HepG2 (cell line): ENCODE results near the gene ARHGEF11. TPM values are rescaled to one million over a fixed set of nuclear protein-coding genes. Genes with fewer than 3 reads are reported as not detected.

Experiments used
- ATAC-seq: fragments of 200-7000 bp; cut with Tn5 transposase; 3 replicates; pipeline ENCODE4 v1.9.1; 2020; ENCODE audit warnings: mild to moderate bottlenecking, moderate library complexity
- BruUV-seq: library from RNA; stranded (reverse); fragments of 400-500 nt; replicated peaks from 2 replicates; lab custom pipeline; 2021; lab: Mats Ljungman, UMichigan
- CTCF ChIA-PET: fragments of 300-600 bp; formaldehyde crosslinking; extraction: SDS; loops from one replicate; lab custom pipeline; 2021; ENCODE audit warnings: low total read pairs, inconsistent platforms, low intra/inter-chr PET ratio; lab: Yijun Ruan, JAX
- POLR2A ChIA-PET: fragments of 350-600 bp; sonication (Branson Sonifier 250); formaldehyde crosslinking; loops from one replicate; lab custom pipeline; 2020; ENCODE audit warnings: antibody characterized with exemption, inconsistent platforms; lab: Yijun Ruan, JAX
- DNase-seq: peaks from one replicate; pipeline ENCODE4 v3.0.0-alpha.2; 2015; ENCODE audit warnings: low spot score
- FAIRE-seq: peaks from 3 replicates; lab custom pipeline; 2011; peaks lifted over from hg19 to GRCh38; lab: Jason Lieb, UNC
- H2AFZ ChIP-seq: one replicate; pipeline ENCODE4 v1.6.1; 2011; ENCODE audit warnings: low read length, inconsistent platforms
- H3K27ac ChIP-seq: fragments of 300-600 bp; 3 replicates; pipeline ENCODE4 v1.8.0; 2011; ENCODE audit warnings: mixed run types, mild to moderate bottlenecking, mixed read lengths, low read length, inconsistent platforms; ENCODE audit not compliant: insufficient read depth; ENCODE audit errors: extremely low read length
- H3K27me3 ChIP-seq, 2 experiments: fragments of 200-600 bp in 1 of 2; 2 replicates in 1 of 2; 3 replicates in 1 of 2; pipeline versions ENCODE4 v1.6.0 to v1.8.0; 2011; ENCODE audit warnings: low read length in 2 of 2, mild to moderate bottlenecking in 2 of 2, moderate library complexity in 2 of 2, inconsistent platforms in 1 of 2; ENCODE audit not compliant: insufficient read depth in 2 of 2, control insufficient read depth in 1 of 2
- H3K36me3 ChIP-seq, 2 experiments: fragments of 200-600 bp in 1 of 2; replicated peaks in 1 of 2; 2 replicates in 1 of 2; 3 replicates in 1 of 2; pipeline versions ENCODE4 v1.5.1 to v1.8.0; 2011; ENCODE audit warnings: low read length in 2 of 2, inconsistent platforms in 1 of 2; ENCODE audit not compliant: insufficient read depth in 2 of 2, control insufficient read depth in 1 of 2
- H3K4me1 ChIP-seq: 2 replicates; pipeline ENCODE4 v1.5.1; 2012; ENCODE audit warnings: low read length, inconsistent platforms; ENCODE audit not compliant: insufficient read depth
- H3K4me2 ChIP-seq: 2 replicates; pipeline ENCODE4 v1.6.0; 2011; ENCODE audit warnings: low read depth, low read length, inconsistent platforms
- H3K4me3 ChIP-seq, 3 experiments: fragments of 200-600 bp in 1 of 3; sonication (generic), shearing (Covaris generic) in 1 of 3; replicated peaks in 1 of 3; 2 replicates each; pipeline ENCODE4 v1.5.1; 2011 to 2016; ENCODE audit warnings: low read length in 3 of 3, inconsistent platforms in 2 of 3, low read depth in 2 of 3, mild to moderate bottlenecking in 2 of 3, control low read depth in 1 of 3, mixed read lengths in 1 of 3; ENCODE audit not compliant: insufficient read depth in 1 of 3
- H3K79me2 ChIP-seq: one replicate; pipeline ENCODE4 v1.6.1; 2011; ENCODE audit warnings: low read length, inconsistent platforms; ENCODE audit not compliant: insufficient read depth
- H3K9ac ChIP-seq: 2 replicates; pipeline ENCODE4 v1.6.0; 2011; ENCODE audit warnings: mild to moderate bottlenecking, low read depth, low read length, inconsistent platforms; ENCODE audit not compliant: insufficient read depth
- H3K9me3 ChIP-seq: 2 replicates; pipeline ENCODE4 v1.5.1; 2012; ENCODE audit warnings: mild to moderate bottlenecking, low read length
- H4K20me1 ChIP-seq: 2 replicates; pipeline ENCODE4 v1.6.0; 2011; ENCODE audit warnings: inconsistent platforms, mild to moderate bottlenecking, low read length, moderate library complexity; ENCODE audit not compliant: insufficient read depth
- HNF4A ChIP-seq: sonication (generic); formaldehyde crosslinking; IDR thresholded peaks from 2 replicates; pipeline ENCODE4 v1.4.0; 2020; ENCODE audit warnings: missing genetic modification reagents
- PAXIP1 ChIP-seq: sonication (generic); formaldehyde crosslinking; conservative IDR thresholded peaks from 2 replicates; pipeline ENCODE4 v1.4.0; 2020; ENCODE audit warnings: mild to moderate bottlenecking, missing genetic modification reagents, moderate library complexity
- SMARCC2 ChIP-seq: fragments of 450-650 bp; IDR thresholded peaks from 2 replicates; pipeline ENCODE4 v1.6.1; 2017; ENCODE audit warnings: antibody characterized with exemption, mild to moderate bottlenecking
- STAT5B ChIP-seq: sonication (generic); formaldehyde crosslinking; IDR thresholded peaks from 2 replicates; pipeline ENCODE4 v1.4.0; 2020; ENCODE audit warnings: missing genetic modification reagents
- ZBTB38 ChIP-seq: sonication (generic); formaldehyde crosslinking; IDR thresholded peaks from 2 replicates; pipeline ENCODE4 v1.5.1; 2020; ENCODE audit warnings: mild to moderate bottlenecking, missing genetic modification reagents
- ZBTB8A ChIP-seq: sonication (generic); formaldehyde crosslinking; IDR thresholded peaks from 2 replicates; pipeline ENCODE4 v1.4.0; 2020; ENCODE audit warnings: mild to moderate bottlenecking, low read depth, missing genetic modification reagents, borderline replicate concordance
- ZFX ChIP-seq: sonication (generic); formaldehyde crosslinking; IDR thresholded peaks from 2 replicates; pipeline ENCODE4 v1.4.0; 2020; ENCODE audit warnings: mild to moderate bottlenecking, low read depth, missing genetic modification reagents, moderate library complexity
- ZNF550 ChIP-seq: sonication (generic); formaldehyde crosslinking; IDR thresholded peaks from 2 replicates; pipeline ENCODE4 v1.4.0; 2020; ENCODE audit warnings: mild to moderate bottlenecking, missing genetic modification reagents, borderline replicate concordance
- ZNF749 ChIP-seq: sonication (generic); formaldehyde crosslinking; IDR thresholded peaks from 2 replicates; pipeline ENCODE4 v1.8.0; 2022; ENCODE audit warnings: mild to moderate bottlenecking, missing genetic modification reagents, moderate library complexity, borderline replicate concordance
- ZNF75D ChIP-seq: sonication (generic); formaldehyde crosslinking; IDR thresholded peaks from 2 replicates; pipeline ENCODE4 v1.8.1; 2023; ENCODE audit warnings: missing genetic modification reagents, mild to moderate bottlenecking, borderline replicate concordance
- ZNF766 ChIP-seq: sonication (generic); formaldehyde crosslinking; IDR thresholded peaks from 2 replicates; pipeline ENCODE4 v1.5.0; 2020; ENCODE audit warnings: missing genetic modification reagents, borderline replicate concordance
- WGBS: methylation state at CpG from one replicate; pipeline ENCODE4 v1.1.6; 2017; ENCODE audit warnings: low lambda C conversion rate; 5-methylcytosine and 5-hydroxymethylcytosine counted together
- in situ Hi-C: cut with HindIII; loops from 2 replicates; pipeline ENCODE4 v1.10.0; 2017; ENCODE audit warnings: low pct_unique_long_range_greater_than_20kb; ENCODE audit not compliant: extremely low pct_ligation_motif_present
- intact Hi-C: fragments of 100-400 bp; cut with micrococcal nuclease; formaldehyde crosslinking; loops from one replicate; pipeline ENCODE4 v1.10.0; 2022; ENCODE audit not compliant: unreplicated experiment
- polyA plus RNA-seq, 8 experiments: library from polyadenylated mRNA; depleted of rRNA in 3 of 8; stranded (reverse) in 7 of 8; unstranded in 1 of 8; fragments of >200 nt; fragmentation: Illumina TruSeq in 4 of 8; extraction: Trizol in 4 of 8; gene quantifications; 2 replicates each; pipeline versions ENCODE4 v1.2.1 to v1.2.3, GENCODE V29; 2011 to 2016; ENCODE audit warnings: low read depth in 4 of 8, missing spikeins in 1 of 8, mixed read lengths in 1 of 8; ENCODE audit not compliant: insufficient read depth in 1 of 8
- total RNA-seq, 5 experiments: library from RNA; depleted of rRNA; stranded (reverse); fragments of >200 nt; fragmentation: Illumina TruSeq; extraction: Trizol; gene quantifications; 2 replicates each; pipeline ENCODE4 v1.2.3, GENCODE V29; 2016; ENCODE audit warnings: low read depth in 1 of 5

Gene ARHGEF11
- total and polyA plus RNA-seq, 2 of the 13 experiments (the other 11 are each of a cell fraction or from before 2014, with no cell fraction given) = 16.5 to 21.2 TPM

DNA sequence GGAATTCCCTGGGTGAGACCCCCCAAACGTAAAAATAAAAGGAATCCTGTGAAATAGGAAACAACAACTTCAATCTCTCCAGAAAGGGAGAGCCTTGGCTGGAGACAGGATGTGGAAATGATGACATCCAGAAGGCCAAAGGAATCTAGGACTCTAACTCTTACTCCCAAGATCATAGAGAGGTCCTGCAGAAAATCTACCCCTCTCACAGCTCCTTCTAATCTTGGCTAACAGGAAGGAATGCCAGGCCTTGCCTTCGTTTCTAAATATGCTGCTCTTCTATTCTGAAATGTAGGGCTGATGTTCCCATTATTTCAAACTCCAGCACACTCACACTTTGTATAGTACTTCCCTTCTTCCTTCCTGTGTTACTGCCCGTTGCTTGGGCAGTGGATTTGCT, 40.7 kb downstream of the ARHGEF11 start:
- intact Hi-C loops = no loop called here
- no TSS peak for BruUV-seq
- CTCF ChIA-PET = no interaction called here

More for the DNA sequence above, 40.7 kb downstream of the ARHGEF11 start:
- FAIRE-seq = no peak
- no peaks in the 10 kb centered on the region; the same call in 1 of the 2 replicates for H4K20me1 ChIP-seq
- no peak for DNase-seq
- peaks cover 5% of the 10 kb centered on the region for H3K79me2 ChIP-seq
- no peaks in the 10 kb centered on the region for H3K27me3 ChIP-seq
- peaks cover 6% of the 10 kb centered on the region; the same call in 1 of the 2 replicates for H3K4me1 ChIP-seq
- no peak overlapping the region for H3K4me2 ChIP-seq
- no peaks in the 10 kb centered on the region for H3K9me3 ChIP-seq
- WGBS = 94% methylated on average over 3 of the region's 3 CpGs
- H3K27ac ChIP-seq = no peak overlapping the region
- TF ChIP-seq ZNF550 (CRISPR knock-in tag) (no peak), ZNF766 (CRISPR knock-in tag) (no peak), HNF4A (CRISPR knock-in tag) (no peak), ZBTB38 (no peak), ZNF749 (CRISPR knock-in tag) (no peak), PAXIP1 (CRISPR knock-in tag) (no peak), STAT5B (CRISPR knock-in tag) (no peak), SMARCC2 (no peak), ZNF75D (CRISPR knock-in tag) (no peak), ZFX (CRISPR knock-in tag) (no peak), ZBTB8A (no peak)
- H2AFZ ChIP-seq = no peak overlapping the region
- H3K4me3 ChIP-seq = no peak overlapping the region
- ATAC-seq = no peak
- H3K9ac ChIP-seq = no peak overlapping the region
- POLR2A ChIA-PET = no interaction called here
- in situ Hi-C loops = no loop called here
- H3K36me3 ChIP-seq = no peaks in the 10 kb centered on the region
